ENCODE measurements around the gene FGD1.
A peak's percentile ranks its signal among the peaks of the same experiment; 100 is the strongest.

FGD1 gene

DNA sequence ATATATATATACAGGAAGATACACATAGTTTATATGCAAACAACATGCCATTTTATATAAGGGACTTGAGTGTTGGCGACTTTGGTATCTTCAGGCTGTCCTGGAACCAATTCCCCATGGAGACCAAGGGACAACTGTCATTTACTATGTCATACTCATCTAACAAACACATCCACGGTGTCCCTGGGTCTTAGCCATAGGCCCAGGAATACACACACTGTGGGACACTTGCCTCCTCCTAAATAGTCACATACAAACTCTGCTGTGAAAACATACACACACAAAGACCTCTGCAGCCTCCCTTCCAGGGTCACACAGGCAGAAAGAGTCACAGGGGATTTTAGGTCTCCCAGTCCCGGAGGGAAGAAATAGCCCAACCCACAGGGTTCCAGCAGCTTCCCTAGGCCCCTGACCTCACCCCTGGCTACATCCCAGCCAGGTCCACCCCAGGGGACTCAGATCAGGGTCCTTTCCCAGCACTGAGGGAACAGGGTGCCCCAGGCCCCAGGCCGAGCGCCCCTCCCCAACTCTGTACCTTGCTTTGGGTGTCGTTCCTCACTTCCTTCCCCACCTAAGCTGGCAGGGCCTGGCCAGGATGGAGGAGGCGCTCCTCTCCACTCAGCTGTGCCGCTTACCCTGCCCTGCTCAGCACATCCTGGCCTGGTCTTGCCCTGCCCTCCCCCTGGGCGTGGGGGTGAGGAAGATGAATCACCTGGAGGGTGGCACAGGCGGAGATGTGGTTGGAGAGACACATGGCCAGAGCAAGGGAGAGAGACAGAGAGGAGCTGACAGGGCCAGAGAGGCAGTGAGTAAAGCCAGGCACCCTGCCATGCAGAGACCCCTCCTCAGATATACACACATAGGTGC, 21.8 kb downstream of the FGD1 start:
- no peak for DNase-seq (ENCODE audit: low read depth)

DNA sequence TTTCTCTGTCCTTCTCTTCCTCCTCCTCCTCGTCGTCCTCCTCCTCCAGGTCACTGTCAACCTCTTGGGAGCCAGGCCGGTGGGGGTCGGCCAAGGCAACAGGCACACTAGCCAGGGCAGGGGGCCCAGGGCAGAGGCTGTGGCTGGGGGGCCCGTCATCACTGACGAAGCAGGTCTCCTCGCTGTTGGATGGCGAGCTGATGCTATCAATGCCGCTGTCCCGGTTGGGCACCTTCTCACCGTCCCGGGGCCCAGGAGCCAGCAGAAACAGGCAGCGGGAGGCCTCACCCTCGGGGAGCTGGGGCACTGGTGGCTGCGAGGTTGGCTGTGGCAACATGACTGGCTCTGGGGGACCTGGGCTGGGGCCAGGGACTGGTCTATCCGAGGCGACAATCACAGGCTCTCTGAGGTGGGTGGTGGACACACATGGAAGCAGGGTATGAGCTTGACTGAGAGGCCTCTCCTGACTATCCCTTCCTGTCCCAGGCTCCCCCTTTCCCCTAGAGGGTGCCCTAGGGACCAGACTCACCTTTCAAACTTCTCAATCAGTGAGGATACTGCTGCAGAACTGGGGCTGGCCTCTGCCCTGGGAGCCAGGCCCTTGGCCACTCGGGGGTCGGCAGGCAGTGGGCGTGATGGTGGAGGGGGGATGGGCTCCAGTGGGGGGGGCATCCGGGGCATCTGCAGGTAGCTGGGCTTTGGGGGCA, 25.8 kb downstream of the FGD1 start:
- DNase-seq (ENCODE audit: low read depth), result no peak

GRCh38 chrX:54452920-54453319, 43.1 kb downstream of the FGD1 start:
- DNase-seq (ENCODE audit: low read depth), result no peak

DNA sequence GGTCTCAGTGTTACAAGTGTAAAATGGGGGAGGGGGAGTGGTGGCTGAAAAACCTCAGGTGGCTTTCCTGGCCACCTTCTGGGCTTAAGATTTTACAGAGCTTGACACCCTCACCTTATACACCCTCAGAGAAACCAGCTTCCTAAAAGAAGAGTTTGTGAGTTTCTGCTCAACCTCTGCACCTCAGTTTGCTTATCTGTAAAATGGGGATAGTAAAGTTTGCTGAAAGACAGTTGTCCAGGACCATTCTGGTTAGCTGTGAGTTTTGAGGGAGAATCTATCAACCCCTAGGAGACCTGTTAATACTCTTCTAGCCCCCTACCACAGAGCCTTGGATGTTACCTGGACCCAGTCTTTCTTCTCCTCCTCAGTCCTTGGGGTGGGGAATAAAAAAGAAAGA, 46.1 kb downstream of the FGD1 start:
- no peak for DNase-seq (ENCODE audit: low read depth)

DNA sequence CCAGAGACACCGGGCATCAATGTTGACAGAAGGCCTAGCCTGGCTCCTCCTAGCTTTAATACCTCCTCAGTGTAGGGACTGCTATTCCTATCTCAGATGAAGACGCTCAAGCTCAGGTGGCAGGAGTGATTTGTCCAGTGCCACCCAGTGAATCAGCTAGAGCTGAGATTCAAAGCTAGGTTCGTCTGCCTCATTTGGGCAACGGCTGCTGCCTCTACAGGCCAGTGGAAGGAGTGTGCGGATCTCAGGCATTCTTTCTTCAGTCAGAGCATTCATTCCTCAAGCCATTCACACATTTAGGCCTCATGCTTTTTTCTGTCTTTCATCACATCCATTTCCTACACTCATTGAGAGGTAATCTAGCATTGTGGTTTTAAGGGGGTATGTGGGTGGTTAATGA, 48.6 kb downstream of the FGD1 start:
- no peak for DNase-seq (ENCODE audit: low read depth)

DNA sequence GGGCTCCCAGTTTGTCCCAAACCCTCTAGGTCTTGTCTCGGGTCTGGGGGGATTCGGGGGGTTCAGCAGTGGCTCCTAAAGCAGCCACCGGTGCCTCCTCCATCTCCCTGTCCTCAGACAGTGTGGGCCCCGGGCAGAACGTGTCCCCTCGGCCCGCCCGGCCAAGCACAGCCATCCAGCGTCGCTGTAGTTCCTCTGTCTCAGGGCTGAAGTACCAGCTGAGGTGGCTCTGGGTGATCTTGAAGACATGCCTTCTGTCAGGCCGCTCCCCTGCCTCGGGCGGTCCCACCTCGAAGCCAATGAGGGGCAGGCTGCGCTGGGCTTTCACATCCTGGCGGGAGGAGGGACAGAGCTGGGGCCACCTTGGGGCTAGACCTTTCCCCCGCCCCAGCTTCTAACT, 50.0 kb downstream of the FGD1 start:
- DNase-seq (ENCODE audit: low read depth), result no peak

- DNase-seq (ENCODE audit: low read depth), result no peak
Measured at GRCh38 chrX:54444752-54445151, 51.3 kb downstream of the FGD1 start.

GRCh38 chrX:54442790-54443189, 53.2 kb downstream of the FGD1 start:
- DNase-seq (ENCODE audit: low read depth), result no peak

GRCh38 chrX:54439960-54440871, 55.8 kb downstream of the FGD1 start, which contains the start of gene TSR2:
Gene TSR2, plus strand, starts transcription at chrX:54440404. Its CDS starts 18 bp downstream, at chrX:54440422.
- peak; percentile 62 for DNase-seq (ENCODE audit: low read depth)

DNA sequence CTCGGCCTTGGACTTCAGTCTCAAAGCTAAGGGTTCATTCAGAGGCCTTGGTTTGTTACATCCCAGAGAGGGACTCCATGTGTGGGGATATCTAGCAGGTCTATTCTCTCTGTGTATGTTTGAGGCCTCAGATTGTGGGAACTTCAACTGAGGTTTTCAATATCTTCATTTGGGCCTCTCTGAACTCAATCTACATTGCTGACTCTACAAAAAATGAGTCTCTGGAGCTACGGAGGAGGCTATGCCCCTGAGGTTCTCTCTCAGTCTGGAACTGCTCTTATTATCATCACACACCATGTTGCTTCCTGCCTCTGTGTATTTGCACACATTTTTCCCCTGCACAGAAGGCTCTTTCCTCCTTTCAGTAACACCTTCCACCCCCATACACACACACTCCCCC, 60.9 kb downstream of the FGD1 start:
- no peak for DNase-seq (ENCODE audit: low read depth)

DNA sequence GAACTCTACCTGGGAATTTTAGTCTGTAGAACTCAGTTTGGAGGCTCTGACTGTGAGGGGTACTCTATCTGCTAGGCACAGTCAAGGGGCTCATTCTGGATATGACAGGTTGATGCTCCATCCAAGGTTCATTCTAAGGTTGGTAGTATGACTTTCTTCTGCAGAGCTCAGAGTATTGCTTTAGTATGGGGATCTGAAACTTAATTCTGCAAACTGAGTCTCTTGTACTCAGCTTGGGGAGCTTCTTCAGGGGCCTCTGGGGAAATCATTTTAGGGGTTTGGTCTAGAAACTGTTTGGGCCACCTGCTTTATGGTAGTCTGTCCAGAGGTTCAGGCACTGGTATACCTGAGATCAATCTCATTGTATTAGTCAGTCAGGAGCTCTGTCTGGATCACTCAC, 65.5 kb downstream of the FGD1 start:
- DNase-seq (ENCODE audit: low read depth), result no peak

GRCh38 chrX:54427837-54428424, 68.1 kb downstream of the FGD1 start:
- DNase-seq (ENCODE audit: low read depth), result no peak

GRCh38 chrX:54423161-54423888, 72.7 kb downstream of the FGD1 start:
- no peak for DNase-seq (ENCODE audit: low read depth)

GRCh38 chrX:54422168-54422567, 73.9 kb downstream of the FGD1 start:
- no peak for DNase-seq (ENCODE audit: low read depth)

- DNase-seq (ENCODE audit: low read depth), result no peak
Measured at GRCh38 chrX:54419559-54420302, 76.3 kb downstream of the FGD1 start.

GRCh38 chrX:54416965-54417364, 79.1 kb downstream of the FGD1 start:
- DNase-seq (ENCODE audit: low read depth), result no peak

DNA sequence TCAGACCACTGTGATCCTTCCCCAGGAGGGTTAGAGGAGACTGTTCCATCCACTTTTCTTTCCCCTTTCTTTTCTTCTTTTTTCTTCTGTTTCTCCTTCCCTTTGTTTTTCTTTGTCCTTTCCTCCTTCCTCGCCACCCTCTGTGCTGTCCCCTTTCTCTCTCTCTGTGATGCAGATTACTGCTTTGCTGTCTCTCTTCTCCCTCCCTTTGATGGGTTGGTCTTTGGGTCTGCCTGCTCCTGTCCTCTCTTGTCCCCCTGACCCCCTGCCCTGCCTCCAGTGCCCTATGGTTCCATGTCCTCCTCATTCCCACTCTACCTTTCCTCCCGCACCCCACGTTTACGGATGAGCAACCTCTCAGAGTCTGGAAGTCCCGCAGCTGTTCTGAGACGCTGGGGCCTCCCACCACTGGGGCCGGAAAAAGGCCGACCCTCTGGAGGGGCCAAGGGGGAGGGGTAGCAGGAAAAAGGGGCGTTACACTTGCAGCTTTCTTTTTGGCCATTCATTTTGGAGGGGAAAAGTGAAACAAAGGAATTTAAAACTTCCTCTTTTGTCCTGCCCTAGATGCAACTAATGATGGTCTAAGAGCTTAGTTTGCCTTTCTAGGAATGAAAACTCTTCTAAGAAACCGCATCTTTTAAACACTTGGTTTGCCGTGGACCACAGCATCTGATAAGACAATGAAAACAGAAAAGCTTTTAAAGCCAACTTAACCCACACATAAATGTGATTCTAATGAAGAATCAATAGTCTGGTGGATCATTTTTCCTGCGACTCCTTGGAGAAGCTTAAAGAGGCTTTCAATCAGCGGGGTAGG, 80.3 kb downstream of the FGD1 start:
- DNase-seq (ENCODE audit: low read depth), result no peak

GRCh38 chrX:54413753-54414152, 82.3 kb downstream of the FGD1 start:
- DNase-seq (ENCODE audit: low read depth), result no peak

GRCh38 chrX:54411732-54412131, 84.3 kb downstream of the FGD1 start:
- no peak for DNase-seq (ENCODE audit: low read depth)

DNA sequence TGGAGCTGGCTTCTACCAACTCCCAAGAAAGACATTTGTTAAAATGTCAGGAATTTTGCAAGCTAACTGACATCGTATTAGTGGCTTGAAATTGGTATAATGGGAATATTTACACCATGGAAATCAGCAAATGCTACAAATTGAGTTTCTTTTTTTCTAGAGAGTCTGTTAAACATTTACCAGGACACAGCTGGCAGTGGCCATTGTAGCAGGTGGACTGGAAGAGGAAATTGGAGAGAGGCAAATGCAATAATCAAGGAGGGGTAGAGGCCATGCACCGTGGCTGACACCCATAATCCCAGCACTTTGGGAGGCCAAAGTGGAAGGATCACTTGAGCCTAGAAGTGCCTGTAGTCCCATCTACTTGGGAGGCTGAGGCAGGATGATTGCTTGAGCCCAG, 88.8 kb downstream of the FGD1 start:
- DNase-seq (ENCODE audit: low read depth), result no peak

Data from activated T-helper 1 cell treated with Interleukin-2 at 50 U/mL for 16 hours (primary cell).